Activated T-helper 2 cell treated with anti-CD3 and anti-CD28 coated beads, Interferon-gamma antibody, Interleukin-2, Interleukin-4, amounts not matched to agents 10 μg/mL and 5 μg/mL and 100 μg/mL, durations not matched to agents 14 hours and 24 hours and 36 hours (primary cell): ENCODE data around the gene CES3. TPM values are rescaled to one million over a fixed set of nuclear protein-coding genes. Genes with fewer than 3 reads are reported as not detected.
A peak's percentile ranks its signal among the peaks of the same experiment; 100 is the strongest.

Experiments used
- DNase-seq: peaks from one replicate; pipeline ENCODE4 v3.0.0; 2021; ENCODE audit warnings: low spot score
- H3K27ac Mint-ChIP-seq: one replicate; pipeline ENCODE4 v1.8.0; 2021; ENCODE audit warnings: mixed read lengths
- H3K27me3 Mint-ChIP-seq: one replicate; pipeline ENCODE4 v1.8.0; 2021; ENCODE audit warnings: low read depth, mixed read lengths
- H3K36me3 Mint-ChIP-seq: one replicate; pipeline ENCODE4 v1.8.0; 2021; ENCODE audit warnings: low read depth, mixed read lengths
- H3K4me1 Mint-ChIP-seq: one replicate; pipeline ENCODE4 v1.8.0; 2021; ENCODE audit warnings: low read depth, mixed read lengths
- H3K4me3 Mint-ChIP-seq: one replicate; pipeline ENCODE4 v1.8.0; 2021; ENCODE audit warnings: low read depth, mild to moderate bottlenecking, moderate library complexity, mixed read lengths
- H3K9me3 Mint-ChIP-seq: one replicate; pipeline ENCODE4 v1.8.0; 2021; ENCODE audit warnings: mixed read lengths
- intact Hi-C: fragments of 100-400 bp; cut with micrococcal nuclease; formaldehyde crosslinking; loops from one replicate; pipeline ENCODE4 v1.15.1; 2023
- total RNA-seq: library from RNA; stranded (reverse); gene quantifications from 2 replicates; pipeline ENCODE4 v1.2.3, GENCODE V29; 2022

Gene CES3
- total RNA-seq, 1 donor from 2014 or later, result 10.6 TPM

GRCh38 chr16:67011274-67011673, 50.2 kb downstream of the CES3 start:
- Mint-ChIP-seq H3K4me1 (peaks cover 45% of the 10 kb centered on the region), H3K4me3 (peak overlapping the region; percentile 21), H3K27ac (peak overlapping the region; percentile 6), H3K9me3 (no peaks in the 10 kb centered on the region), H3K36me3 (peaks cover 13% of the 10 kb centered on the region), H3K27me3 (no peaks in the 10 kb centered on the region)
- intact Hi-C loops, result loop anchor here (10.0 kb wide), 1 partner anchor 174 kb away; the partner anchor contains the start of gene MATCAP1
- no peak for DNase-seq

- no peaks in the 10 kb centered on the region for H3K9me3 Mint-ChIP-seq
- peak overlapping the region; percentile 83 for H3K4me3 Mint-ChIP-seq
- no peak for DNase-seq
- intact Hi-C loops, result loop anchor here (2.0 to 10.0 kb wide), 2 partner anchors 29 to 171 kb away; partner anchors contain the start of gene MATCAP1
- peak overlapping the region; percentile 77 for H3K27ac Mint-ChIP-seq
- peaks cover 48% of the 10 kb centered on the region for H3K4me1 Mint-ChIP-seq
- H3K27me3 Mint-ChIP-seq, result no peaks in the 10 kb centered on the region
- peaks cover 13% of the 10 kb centered on the region for H3K36me3 Mint-ChIP-seq
Measured at GRCh38 chr16:67013233-67013822, 52.3 kb downstream of the CES3 start.

GRCh38 chr16:67013823-67014633, 53.0 kb downstream of the CES3 start:
- intact Hi-C loops, result loop anchor here (2.0 to 10.0 kb wide), 3 partner anchors 29 to 171 kb away; partner anchors contain the start of gene MATCAP1
- Mint-ChIP-seq H3K9me3 (no peaks in the 10 kb centered on the region), H3K36me3 (peaks cover 13% of the 10 kb centered on the region), H3K4me3 (peak overlapping the region; percentile 90), H3K27ac (peak overlapping the region; percentile 95), H3K4me1 (peaks cover 48% of the 10 kb centered on the region), H3K27me3 (no peaks in the 10 kb centered on the region)
- DNase-seq, result peak; percentile 79

- no peak for DNase-seq
- Mint-ChIP-seq H3K4me1 (peaks cover 42% of the 10 kb centered on the region), H3K9me3 (no peaks in the 10 kb centered on the region), H3K27ac (peak overlapping the region; percentile 95), H3K27me3 (no peaks in the 10 kb centered on the region), H3K4me3 (peak overlapping the region; percentile 90), H3K36me3 (peaks cover 6% of the 10 kb centered on the region)
- intact Hi-C loops, result loop anchor here (1.0 to 10.0 kb wide), 3 partner anchors 37 to 170 kb away; partner anchors contain the start of gene MATCAP1
Measured at GRCh38 chr16:67014634-67015312, 53.7 kb downstream of the CES3 start.

GRCh38 chr16:67015313-67015731, 54.3 kb downstream of the CES3 start:
- H3K27me3 Mint-ChIP-seq, result no peaks in the 10 kb centered on the region
- H3K9me3 Mint-ChIP-seq, result no peaks in the 10 kb centered on the region
- DNase-seq, result no peak
- peaks cover 40% of the 10 kb centered on the region for H3K4me1 Mint-ChIP-seq
- peak overlapping the region; percentile 90 for H3K4me3 Mint-ChIP-seq
- H3K27ac Mint-ChIP-seq, result peak overlapping the region; percentile 95
- intact Hi-C loops, result loop anchor here (1.0 to 10.0 kb wide), 3 partner anchors 38 to 169 kb away; partner anchors contain the start of gene MATCAP1
- H3K36me3 Mint-ChIP-seq, result peaks cover 6% of the 10 kb centered on the region

- Mint-ChIP-seq H3K27me3 (no peaks in the 10 kb centered on the region), H3K4me3 (no peak overlapping the region), H3K27ac (peak overlapping the region; percentile 6), H3K9me3 (no peaks in the 10 kb centered on the region), H3K4me1 (peaks cover 38% of the 10 kb centered on the region), H3K36me3 (no peaks in the 10 kb centered on the region)
- no peak for DNase-seq
- intact Hi-C loops, result loop anchor here (10.0 kb wide), 1 partner anchor 169 kb away; the partner anchor contains the start of gene MATCAP1
Measured at GRCh38 chr16:67016143-67016542, 55.1 kb downstream of the CES3 start.

GRCh38 chr16:67016681-67017420, 55.8 kb downstream of the CES3 start:
- no peaks in the 10 kb centered on the region for H3K9me3 Mint-ChIP-seq

GRCh38 chr16:67017421-67017750, 56.3 kb downstream of the CES3 start:
- no peak overlapping the region for H3K4me3 Mint-ChIP-seq
- peak overlapping the region; percentile 38 for H3K27ac Mint-ChIP-seq
- peaks cover 30% of the 10 kb centered on the region for H3K4me1 Mint-ChIP-seq
- intact Hi-C loops, result loop anchor here (10.0 kb wide), 1 partner anchor 167 kb away; the partner anchor contains the start of gene MATCAP1
- no peak for DNase-seq
- H3K9me3 Mint-ChIP-seq, result no peaks in the 10 kb centered on the region
- H3K27me3 Mint-ChIP-seq, result no peaks in the 10 kb centered on the region
- H3K36me3 Mint-ChIP-seq, result no peaks in the 10 kb centered on the region

More at GRCh38 chr16:67016681-67017420, 55.8 kb downstream of the CES3 start:
- no peak for DNase-seq
- no peak overlapping the region for H3K4me3 Mint-ChIP-seq
- intact Hi-C loops, result loop anchor here (10.0 kb wide), 1 partner anchor 168 kb away; the partner anchor contains the start of gene MATCAP1
- no peaks in the 10 kb centered on the region for H3K36me3 Mint-ChIP-seq
- H3K4me1 Mint-ChIP-seq, result peaks cover 32% of the 10 kb centered on the region
- H3K27ac Mint-ChIP-seq, result no peak overlapping the region
- no peaks in the 10 kb centered on the region for H3K27me3 Mint-ChIP-seq

GRCh38 chr16:67017810-67018488, 56.9 kb downstream of the CES3 start:
- Mint-ChIP-seq H3K27me3 (no peaks in the 10 kb centered on the region), H3K36me3 (no peaks in the 10 kb centered on the region), H3K4me1 (peaks cover 35% of the 10 kb centered on the region), H3K4me3 (no peak overlapping the region), H3K27ac (peak overlapping the region; percentile 38), H3K9me3 (no peaks in the 10 kb centered on the region)
- DNase-seq, result peak; percentile 86
- intact Hi-C loops, result loop anchor here (1.0 to 10.0 kb wide), 3 partner anchors 83 to 167 kb away; partner anchors contain the start of gene MATCAP1

GRCh38 chr16:67019171-67019570, 58.1 kb downstream of the CES3 start:
- peaks cover 34% of the 10 kb centered on the region for H3K4me1 Mint-ChIP-seq
- H3K27me3 Mint-ChIP-seq, result no peaks in the 10 kb centered on the region
- no peak overlapping the region for H3K27ac Mint-ChIP-seq
- H3K9me3 Mint-ChIP-seq, result no peaks in the 10 kb centered on the region
- DNase-seq, result no peak
- H3K36me3 Mint-ChIP-seq, result no peaks in the 10 kb centered on the region
- intact Hi-C loops, result loop anchor here (10.0 kb wide), 1 partner anchor 166 kb away; the partner anchor contains the start of gene MATCAP1
- no peak overlapping the region for H3K4me3 Mint-ChIP-seq

GRCh38 chr16:67021321-67021720, 60.3 kb downstream of the CES3 start:
- Mint-ChIP-seq H3K36me3 (no peaks in the 10 kb centered on the region), H3K9me3 (no peaks in the 10 kb centered on the region), H3K4me3 (no peak overlapping the region), H3K27ac (no peak overlapping the region), H3K4me1 (peaks cover 33% of the 10 kb centered on the region), H3K27me3 (no peaks in the 10 kb centered on the region)
- intact Hi-C loops, result no loop called here
- no peak for DNase-seq
